HEK293 (cell line): Measurements from ENCODE around the gene B4GALT7.

Source experiments
- CTCF ChIA-PET: fragments of 350-600 bp; formaldehyde crosslinking; extraction: SDS; loops from one replicate; lab custom pipeline; 2021; ENCODE audit warnings: antibody characterized with exemption; lab: Yijun Ruan, JAX
- POLR2A ChIA-PET: fragments of 300-600 bp; formaldehyde crosslinking; extraction: SDS; loops from one replicate; lab custom pipeline; 2020; ENCODE audit warnings: antibody characterized with exemption, inconsistent platforms; lab: Yijun Ruan, JAX
- H3K27ac ChIP-seq: fragments of 200-500 bp; sonication (Bioruptor generic); 2 replicates; pipeline ENCODE4 v1.5.1; 2014; ENCODE audit warnings: low read depth, low read length, control low read depth, inconsistent platforms; ENCODE audit errors: extremely low read depth
- H3K36me3 ChIP-seq, 2 experiments: fragments of 200-500 bp in 1 of 2; sonication (Bioruptor generic) in 1 of 2; 1 replicate in 1 of 2; 2 replicates in 1 of 2; pipeline ENCODE4 v1.5.1; 2014 to 2017; ENCODE audit warnings: inconsistent platforms in 2 of 2, low read length in 2 of 2; ENCODE audit not compliant: control insufficient read depth in 2 of 2, insufficient read depth in 1 of 2
- H3K4me1 ChIP-seq: fragments of 200-500 bp; sonication (Bioruptor generic); 2 replicates; pipeline ENCODE4 v1.5.1; 2014; ENCODE audit warnings: mild to moderate bottlenecking, low read length, inconsistent platforms; ENCODE audit not compliant: control insufficient read depth, insufficient read depth
- H3K4me3 ChIP-seq: 2 replicates; pipeline ENCODE4 v1.5.1; 2011; ENCODE audit warnings: low read depth, mild to moderate bottlenecking, control low read depth, low read length, moderate library complexity
- H3K9me3 ChIP-seq: fragments of 200-500 bp; sonication (Bioruptor generic); 2 replicates; pipeline ENCODE4 v1.5.1; 2014; ENCODE audit warnings: low read depth, low read length, inconsistent platforms; ENCODE audit not compliant: control insufficient read depth, insufficient read depth
- ATF2 ChIP-seq: fragments of 450-650 bp; formaldehyde crosslinking; IDR thresholded peaks from 2 replicates; pipeline ENCODE4 v1.5.1; 2016; ENCODE audit warnings: missing biosample characterization, missing genetic modification characterization, low read depth
- ELK4 ChIP-seq: IDR thresholded peaks from 2 replicates; pipeline ENCODE4 v1.6.1; 2011; ENCODE audit warnings: mild to moderate bottlenecking, low read depth, low read length, borderline replicate concordance
- GLIS2 ChIP-seq: fragments of 450-650 bp; formaldehyde crosslinking; IDR thresholded peaks from 2 replicates; pipeline ENCODE4 v1.5.1; 2016; ENCODE audit warnings: missing biosample characterization, missing genetic modification characterization
- KLF10 ChIP-seq: fragments of 450-650 bp; IDR thresholded peaks from 2 replicates; pipeline ENCODE4 v1.5.1; 2018; ENCODE audit warnings: missing biosample characterization, mild to moderate bottlenecking, missing genetic modification characterization
- TCF7L2 ChIP-seq: IDR thresholded peaks from 2 replicates; pipeline ENCODE4 v1.6.1; 2011; ENCODE audit warnings: low read depth, mild to moderate bottlenecking, inconsistent platforms, low read length, moderate library complexity, borderline replicate concordance
- TRIM28 ChIP-seq: IDR thresholded peaks from 2 replicates; pipeline ENCODE4 v1.6.1; 2011; ENCODE audit warnings: low read length, control low read depth, borderline replicate concordance
- ZEB2 ChIP-seq: fragments of 450-650 bp; formaldehyde crosslinking; IDR thresholded peaks from 2 replicates; pipeline ENCODE4 v1.5.1; 2016; ENCODE audit warnings: missing biosample characterization, missing genetic modification characterization
- ZFP41 ChIP-seq: fragments of 450-650 bp; formaldehyde crosslinking; IDR thresholded peaks from 2 replicates; pipeline ENCODE4 v1.5.1; 2016; ENCODE audit warnings: missing biosample characterization, missing genetic modification characterization, borderline replicate concordance
- ZNF112 ChIP-seq: fragments of 450-650 bp; formaldehyde crosslinking; IDR thresholded peaks from 2 replicates; pipeline ENCODE4 v1.5.0; 2017; ENCODE audit warnings: missing biosample characterization, missing genetic modification characterization
- ZNF114 ChIP-seq: fragments of 450-650 bp; formaldehyde crosslinking; IDR thresholded peaks from 2 replicates; pipeline ENCODE4 v1.5.0; 2017; ENCODE audit warnings: missing biosample characterization, missing genetic modification characterization
- ZNF140 ChIP-seq: fragments of 450-650 bp; formaldehyde crosslinking; IDR thresholded peaks from 2 replicates; pipeline ENCODE4 v1.5.1; 2016; ENCODE audit warnings: missing biosample characterization, missing genetic modification characterization
- ZNF148 ChIP-seq: fragments of 450-650 bp; formaldehyde crosslinking; IDR thresholded peaks from 2 replicates; pipeline ENCODE4 v1.5.0; 2017; ENCODE audit warnings: missing biosample characterization, missing genetic modification characterization, borderline replicate concordance
- ZNF223 ChIP-seq: fragments of 450-650 bp; formaldehyde crosslinking; IDR thresholded peaks from 2 replicates; pipeline ENCODE4 v1.5.1; 2016; ENCODE audit warnings: missing biosample characterization, missing genetic modification characterization
- ZNF280D ChIP-seq: fragments of 450-650 bp; formaldehyde crosslinking; IDR thresholded peaks from 2 replicates; pipeline ENCODE4 v1.5.1; 2016; ENCODE audit warnings: missing biosample characterization, missing genetic modification characterization
- ZNF311 ChIP-seq: fragments of 450-650 bp; formaldehyde crosslinking; IDR thresholded peaks from 2 replicates; pipeline ENCODE4 v1.5.1; 2017; ENCODE audit warnings: missing biosample characterization, missing genetic modification characterization, borderline replicate concordance
- ZNF404 ChIP-seq: fragments of 450-650 bp; formaldehyde crosslinking; IDR thresholded peaks from 2 replicates; pipeline ENCODE4 v1.5.1; 2017; ENCODE audit warnings: missing biosample characterization, missing genetic modification characterization
- ZNF514 ChIP-seq: fragments of 450-650 bp; formaldehyde crosslinking; IDR thresholded peaks from 2 replicates; pipeline ENCODE4 v1.5.1; 2016; ENCODE audit warnings: missing biosample characterization, missing genetic modification characterization
- ZNF544 ChIP-seq: fragments of 450-650 bp; formaldehyde crosslinking; IDR thresholded peaks from 2 replicates; pipeline ENCODE4 v1.5.0; 2017; ENCODE audit warnings: missing biosample characterization, missing genetic modification characterization
- ZNF596 ChIP-seq: fragments of 450-650 bp; IDR thresholded peaks from 2 replicates; pipeline ENCODE4 v1.5.0; 2018; ENCODE audit warnings: missing biosample characterization, mild to moderate bottlenecking, missing genetic modification characterization, moderate library complexity
- ZNF645 ChIP-seq: fragments of 450-650 bp; formaldehyde crosslinking; IDR thresholded peaks from 2 replicates; pipeline ENCODE4; 2016; ENCODE audit warnings: missing biosample characterization, missing genetic modification characterization
- ZNF707 ChIP-seq: fragments of 450-650 bp; formaldehyde crosslinking; IDR thresholded peaks from 2 replicates; pipeline ENCODE4 v1.5.1; 2016; ENCODE audit warnings: missing biosample characterization, missing genetic modification characterization
- ZNF76 ChIP-seq: fragments of 450-650 bp; formaldehyde crosslinking; IDR thresholded peaks from 2 replicates; pipeline ENCODE4; 2016; ENCODE audit warnings: low read depth, missing biosample characterization, missing genetic modification characterization, borderline replicate concordance
- ZNF785 ChIP-seq: fragments of 450-650 bp; formaldehyde crosslinking; IDR thresholded peaks from 2 replicates; pipeline ENCODE4 v1.5.1; 2016; ENCODE audit warnings: missing biosample characterization, missing genetic modification characterization
- ZSCAN4 ChIP-seq: fragments of 450-650 bp; formaldehyde crosslinking; IDR thresholded peaks from 2 replicates; pipeline ENCODE4 v1.5.1; 2017; ENCODE audit warnings: missing biosample characterization, missing genetic modification characterization
- ZSCAN5A ChIP-seq: fragments of 450-650 bp; formaldehyde crosslinking; IDR thresholded peaks from 2 replicates; pipeline ENCODE4 v1.5.1; 2016; ENCODE audit warnings: missing biosample characterization, missing genetic modification characterization

The B4GALT7 gene

GRCh38 chr5:177592010-177592834, 7.7 kb upstream of the B4GALT7 start, which contains the start of gene TMED9:
TSS of gene TMED9 (plus strand) at chr5:177592203. CDS start at chr5:177592215, 12 bp downstream.
- Histone ChIP-seq H3K4me3 (peak within 1 kb of the TSS; percentile 98), H3K36me3 (peaks cover 3 to 37% of the 10 kb centered on the region in 2 experiments; a peak in 1 of 3 replicates), H3K27ac (peak within 1 kb of the TSS; percentile 68), H3K4me1 (no peaks in the 10 kb centered on the region), H3K9me3 (no peaks in the 10 kb centered on the region)
- CTCF ChIA-PET = interaction anchor here (0.7 to 1.4 kb wide), 3 partner anchors 15 to 171 kb away, joined by 3 to 7 read pairs (median 3); no protein-coding TSS in a partner anchor
- POLR2A ChIA-PET = interaction anchor here (0.5 to 1.4 kb wide), 10 partner anchors 8 to 1295 kb away, joined by 3 to 8 read pairs (median 3); partner anchors contain the start of gene HNRNPAB
- no peak for TF ChIP-seq ZSCAN4 (tag by site-specific recombination)
- TF ChIP-seq ZNF280D (tag by site-specific recombination) = no peak
- no peak for TF ChIP-seq ZNF148 (tag by site-specific recombination)
- TF ChIP-seq ZNF404 = no peak
- no peak for TF ChIP-seq ZNF707 (tag by site-specific recombination)
- no peak for TF ChIP-seq ZNF114 (tag by site-specific recombination)
- no peak for TF ChIP-seq ZNF223
- no peak for TF ChIP-seq TRIM28
- no peak for TF ChIP-seq ELK4
- no peak for TF ChIP-seq ZNF112
- no peak for TF ChIP-seq ZNF311
- no peak for TF ChIP-seq ATF2
- 0 out of 2 replicates have a peak, but pooled peaks have one; percentile 56 for TF ChIP-seq KLF10 (tag by site-specific recombination)
- TF ChIP-seq ZNF76 (tag by site-specific recombination) = peak; percentile 94
- TF ChIP-seq GLIS2 (tag by site-specific recombination) = no peak
- TF ChIP-seq ZNF596 = no peak
- TF ChIP-seq ZNF544 (tag by site-specific recombination) = no peak
- TF ChIP-seq ZNF645 (tag by site-specific recombination) = no peak
- peak; percentile 63; the same call in 1 of the 2 replicates for TF ChIP-seq ZEB2 (tag by site-specific recombination)
- no peak for TF ChIP-seq ZNF140 (tag by site-specific recombination)
- TF ChIP-seq ZNF785 (tag by site-specific recombination) = no peak
- TF ChIP-seq ZNF514 = no peak
- TF ChIP-seq ZSCAN5A = no peak
- no peak for TF ChIP-seq ZFP41 (tag by site-specific recombination)
- TF ChIP-seq TCF7L2 = no peak
